OCI-LY1 (cell line): ENCODE results near the gene AXIN1.

ENCODE experiments used
- EZH2 ChIP-seq: fragments of 200-600 bp; sonication (generic), shearing (Covaris generic); IDR thresholded peaks from 2 replicates; pipeline ENCODE4 v1.8.0; 2017; ENCODE audit warnings: borderline replicate concordance, mixed run types, mild to moderate bottlenecking, antibody characterized with exemption, low read length, moderate library complexity, mixed read lengths
- TF ChIP-seq, protein P1 (sequence below): fragments of 200-600 bp; sonication (generic), shearing (Covaris generic); IDR thresholded peaks from 2 replicates; pipeline ENCODE4 v1.5.1; 2017; ENCODE audit warnings: mild to moderate bottlenecking, antibody characterized with exemption, low read length, moderate library complexity, mixed read lengths

DNA sequence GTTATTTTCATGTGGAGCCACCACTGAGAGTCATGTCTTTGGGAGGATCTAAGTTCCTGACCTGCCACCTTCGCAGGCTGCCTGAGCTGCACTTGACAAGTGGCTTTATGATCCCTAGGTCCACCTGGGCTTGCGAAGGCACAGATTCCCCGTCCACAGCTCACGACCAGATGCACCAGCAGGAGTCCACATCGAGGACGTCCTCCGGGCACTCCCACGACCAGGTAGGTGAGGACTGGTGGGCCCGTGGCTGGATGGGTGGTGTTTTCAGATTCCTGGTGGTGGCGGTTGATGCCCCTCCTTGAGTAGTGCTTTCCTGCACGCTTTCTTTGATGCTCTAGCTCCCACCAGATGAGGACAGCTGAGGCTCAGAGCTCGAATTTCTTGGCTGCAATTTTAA lies 103.1 kb downstream of the AXIN1 start:
- TF ChIP-seq, protein P1, sequence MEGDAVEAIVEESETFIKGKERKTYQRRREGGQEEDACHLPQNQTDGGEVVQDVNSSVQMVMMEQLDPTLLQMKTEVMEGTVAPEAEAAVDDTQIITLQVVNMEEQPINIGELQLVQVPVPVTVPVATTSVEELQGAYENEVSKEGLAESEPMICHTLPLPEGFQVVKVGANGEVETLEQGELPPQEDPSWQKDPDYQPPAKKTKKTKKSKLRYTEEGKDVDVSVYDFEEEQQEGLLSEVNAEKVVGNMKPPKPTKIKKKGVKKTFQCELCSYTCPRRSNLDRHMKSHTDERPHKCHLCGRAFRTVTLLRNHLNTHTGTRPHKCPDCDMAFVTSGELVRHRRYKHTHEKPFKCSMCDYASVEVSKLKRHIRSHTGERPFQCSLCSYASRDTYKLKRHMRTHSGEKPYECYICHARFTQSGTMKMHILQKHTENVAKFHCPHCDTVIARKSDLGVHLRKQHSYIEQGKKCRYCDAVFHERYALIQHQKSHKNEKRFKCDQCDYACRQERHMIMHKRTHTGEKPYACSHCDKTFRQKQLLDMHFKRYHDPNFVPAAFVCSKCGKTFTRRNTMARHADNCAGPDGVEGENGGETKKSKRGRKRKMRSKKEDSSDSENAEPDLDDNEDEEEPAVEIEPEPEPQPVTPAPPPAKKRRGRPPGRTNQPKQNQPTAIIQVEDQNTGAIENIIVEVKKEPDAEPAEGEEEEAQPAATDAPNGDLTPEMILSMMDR: no peak
- TF ChIP-seq EZH2: no peak
